Mucosa of rectum (tissue), 2 donors: ENCODE measurements around the gene GFER.

Source experiments
- H3K27ac ChIP-seq, 2 donors: one replicate each; pipeline ENCODE4 v1.7.0; 2013; ENCODE audit warnings: inconsistent platforms in 2 of 2, low read depth in 2 of 2, low read length in 2 of 2
- H3K27me3 ChIP-seq, 2 donors: one replicate each; pipeline ENCODE4 v1.7.0; 2013; ENCODE audit warnings: low read length in 2 of 2; ENCODE audit not compliant: control insufficient read depth in 2 of 2, insufficient read depth in 2 of 2
- H3K36me3 ChIP-seq, 2 donors: one replicate each; pipeline ENCODE4 v1.7.0; 2013; ENCODE audit warnings: low read length in 2 of 2; ENCODE audit not compliant: control insufficient read depth in 2 of 2, insufficient read depth in 2 of 2
- H3K4me1 ChIP-seq, 2 donors: one replicate each; pipeline ENCODE4 v1.7.0; 2013; ENCODE audit warnings: low read length in 2 of 2, mild to moderate bottlenecking in 1 of 2; ENCODE audit not compliant: control insufficient read depth in 2 of 2, insufficient read depth in 2 of 2
- H3K4me3 ChIP-seq, 2 donors: one replicate each; pipeline ENCODE4 v1.7.0; 2013; ENCODE audit warnings: low read length in 2 of 2
- H3K9ac ChIP-seq, 2 donors: one replicate each; pipeline ENCODE4 v1.7.0; 2013; ENCODE audit warnings: low read length in 2 of 2, low read depth in 1 of 2, mild to moderate bottlenecking in 1 of 2
- H3K9me3 ChIP-seq, 2 donors: one replicate each; pipeline ENCODE4 v1.7.0; 2013; ENCODE audit warnings: low read length in 2 of 2; ENCODE audit not compliant: control insufficient read depth in 2 of 2
- donor health status: healthy.
- donor health status: Normal muscosa, but diverticular disease.

Gene GFER

DNA sequence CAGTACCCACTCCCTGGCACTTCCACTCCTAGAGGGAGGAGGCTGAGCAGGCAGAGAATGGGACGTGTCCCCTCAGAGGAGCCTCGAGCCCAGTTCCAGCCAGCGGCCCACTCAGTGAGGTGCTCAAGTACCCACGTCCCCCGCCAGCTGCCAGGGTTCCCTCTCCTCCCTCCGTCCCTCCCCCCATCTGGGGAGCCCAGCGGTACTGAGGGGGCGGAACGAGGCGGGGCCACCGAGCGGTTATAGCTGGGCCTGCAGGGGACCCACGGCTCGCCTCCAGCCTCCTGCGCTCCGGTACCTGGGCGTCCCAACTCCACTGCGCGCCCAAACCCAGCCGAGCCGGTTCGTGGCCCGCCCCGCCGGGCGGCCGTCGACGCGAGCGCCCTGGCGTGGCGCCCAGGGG, 35.5 kb downstream of the GFER start, which contains the start of gene NPW:
NPW (plus strand) TSS at position 268 of the 403 bp plus-strand sequence.
- no peak within 1 kb of the TSS for H3K27ac ChIP-seq
- no peak within 1 kb of the TSS for H3K4me3 ChIP-seq
- H3K4me1 ChIP-seq: peaks cover 20 to 26% of the 10 kb centered on the region in 2 donors
- no peaks in the 10 kb centered on the region for H3K36me3 ChIP-seq
- H3K9ac ChIP-seq: no peak within 1 kb of the TSS
- peaks cover 18 to 19% of the 10 kb centered on the region in 2 donors for H3K27me3 ChIP-seq
- no peaks in the 10 kb centered on the region for H3K9me3 ChIP-seq

DNA sequence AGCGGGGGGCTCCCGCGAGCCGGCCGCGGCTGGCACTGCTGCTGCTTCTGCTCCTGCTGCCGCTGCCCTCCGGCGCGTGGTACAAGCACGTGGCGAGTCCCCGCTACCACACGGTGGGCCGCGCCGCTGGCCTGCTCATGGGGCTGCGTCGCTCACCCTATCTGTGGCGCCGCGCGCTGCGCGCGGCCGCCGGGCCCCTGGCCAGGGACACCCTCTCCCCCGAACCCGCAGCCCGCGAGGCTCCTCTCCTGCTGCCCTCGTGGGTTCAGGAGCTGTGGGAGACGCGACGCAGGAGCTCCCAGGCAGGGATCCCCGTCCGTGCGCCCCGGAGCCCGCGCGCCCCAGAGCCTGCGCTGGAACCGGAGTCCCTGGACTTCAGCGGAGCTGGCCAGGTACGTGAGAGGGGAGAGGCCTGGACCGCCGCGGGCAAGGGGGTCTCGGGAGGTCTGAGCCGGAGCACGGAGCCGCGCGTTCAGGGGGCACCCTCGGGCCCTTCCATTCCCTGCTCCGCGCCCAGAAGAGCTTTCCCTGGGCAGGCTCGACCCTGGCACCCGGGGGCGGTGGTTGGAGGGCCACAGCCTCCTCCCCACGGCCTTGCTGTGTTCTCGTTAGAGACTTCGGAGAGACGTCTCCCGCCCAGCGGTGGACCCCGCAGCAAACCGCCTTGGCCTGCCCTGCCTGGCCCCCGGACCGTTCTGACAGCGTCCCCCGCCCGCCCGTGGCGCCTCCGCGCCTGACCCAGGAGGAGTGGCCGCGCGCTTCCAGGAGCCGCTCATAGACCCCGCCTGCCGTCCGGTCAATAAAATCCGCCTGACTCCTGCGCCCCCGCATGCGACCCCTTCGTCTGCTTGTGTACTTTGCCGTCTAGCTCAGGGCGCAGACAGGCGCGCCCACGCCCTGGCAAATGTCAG, 36.2 kb downstream of the GFER start:
- Histone ChIP-seq H3K9me3 (no peaks in the 10 kb centered on the region), H3K27me3 (peaks cover 18 to 19% of the 10 kb centered on the region in 2 donors), H3K27ac (no peak overlapping the region), H3K4me3 (no peak overlapping the region), H3K9ac (no peak overlapping the region), H3K36me3 (no peaks in the 10 kb centered on the region), H3K4me1 (peaks cover 18 to 26% of the 10 kb centered on the region in 2 donors)

DNA sequence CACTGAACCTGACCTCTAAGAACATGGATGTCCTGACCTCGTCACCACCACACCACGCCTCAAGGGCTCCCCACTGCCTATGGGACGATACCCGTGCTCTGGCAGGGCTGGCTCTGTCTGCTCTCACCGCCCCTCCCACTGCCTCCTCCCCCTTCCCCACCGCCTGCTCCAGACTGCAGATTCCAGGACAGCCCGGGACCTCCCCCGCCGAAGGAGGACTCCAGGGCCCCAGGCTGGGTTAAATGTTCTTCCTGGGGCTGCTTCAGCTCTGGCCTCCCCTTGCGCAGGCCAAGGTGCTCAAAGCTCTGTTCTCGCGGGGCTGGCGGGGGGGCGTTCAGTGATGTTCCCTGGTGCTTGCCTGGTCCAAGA, 38.7 kb downstream of the GFER start:
- peak overlapping the region in 1 of 2 donors; percentile 82 for H3K27ac ChIP-seq
- peak overlapping the region; percentile 6 to 56 for H3K4me3 ChIP-seq
- peaks cover 18 to 19% of the 10 kb centered on the region in 2 donors for H3K27me3 ChIP-seq
- H3K4me1 ChIP-seq: peaks cover 16 to 23% of the 10 kb centered on the region in 2 donors
- H3K9ac ChIP-seq: peak overlapping the region; percentile 13 to 47
- no peaks in the 10 kb centered on the region for H3K36me3 ChIP-seq
- H3K9me3 ChIP-seq: no peaks in the 10 kb centered on the region

DNA sequence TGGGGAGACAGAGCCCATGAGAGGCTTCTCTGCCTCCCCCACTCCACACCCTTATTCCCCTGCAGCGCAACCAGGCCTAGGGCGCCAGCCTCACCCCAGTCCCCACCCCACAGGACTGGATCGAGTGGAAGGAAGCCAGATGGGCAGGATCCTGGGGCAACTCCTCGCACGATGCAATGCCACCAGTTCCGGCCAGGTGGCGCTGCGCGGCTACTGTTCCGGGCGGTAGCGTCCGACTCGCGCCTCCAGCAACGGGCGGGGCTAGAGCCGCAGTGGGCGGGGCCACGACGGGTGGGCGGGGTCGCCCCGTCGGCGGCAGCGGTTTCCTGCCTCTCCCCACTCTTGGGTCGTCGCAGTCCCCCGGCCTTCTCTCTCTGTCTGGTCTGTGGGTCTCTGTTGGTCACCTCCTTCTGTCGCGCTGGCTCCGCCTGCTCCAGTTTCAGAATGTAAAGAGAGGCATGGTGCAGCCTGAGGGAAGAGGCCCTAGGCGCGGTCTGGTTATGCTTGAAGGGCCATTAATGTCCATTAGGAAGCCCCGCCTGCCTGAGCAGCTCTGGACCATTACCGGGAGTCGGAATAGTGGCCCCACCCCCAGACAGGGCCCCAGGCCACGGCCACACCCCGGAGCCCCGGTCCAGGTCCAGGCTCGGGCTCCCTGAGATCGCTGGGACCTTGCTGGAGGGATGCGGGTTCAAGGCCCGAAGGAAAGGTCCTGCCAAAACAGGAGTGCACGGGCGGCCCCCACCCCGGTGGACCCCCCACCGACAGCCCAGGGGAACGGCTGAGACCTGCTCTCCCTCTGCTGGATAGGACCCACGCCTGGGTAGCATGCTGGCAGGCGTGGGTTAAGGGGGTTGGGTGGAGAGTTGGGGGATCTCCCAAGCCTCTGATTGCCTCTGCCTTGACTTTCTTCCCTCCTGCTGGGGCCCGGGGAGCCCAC, 39.4 kb downstream of the GFER start:
- Histone ChIP-seq H3K27me3 (peaks cover 18 to 19% of the 10 kb centered on the region in 2 donors), H3K4me1 (peaks cover 17 to 30% of the 10 kb centered on the region in 2 donors), H3K9me3 (no peaks in the 10 kb centered on the region), H3K36me3 (no peaks in the 10 kb centered on the region), H3K4me3 (peak overlapping the region; percentile 60 to 63), H3K27ac (peak overlapping the region; percentile 69 to 82), H3K9ac (peak overlapping the region; percentile 56 to 65)

DNA sequence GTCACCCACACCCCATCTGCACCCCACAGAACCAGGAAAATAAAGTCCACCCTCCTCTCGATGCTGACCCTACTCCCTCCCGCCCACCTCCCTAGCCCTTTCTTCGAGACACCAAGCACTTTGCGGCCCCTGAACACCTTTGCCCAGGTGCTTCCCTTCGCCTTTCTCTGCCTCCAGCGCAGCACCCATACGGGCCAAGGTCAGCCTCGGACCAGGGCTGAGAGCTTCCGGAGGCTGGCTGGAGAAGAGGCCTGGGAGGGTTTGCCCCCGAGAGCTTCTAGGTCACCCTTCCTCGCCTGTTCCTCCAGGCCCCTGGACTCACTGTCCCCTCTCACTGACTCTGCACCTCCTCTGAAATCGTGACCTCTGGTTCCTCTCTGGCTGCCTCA, 40.0 kb downstream of the GFER start:
- Histone ChIP-seq H3K27ac (peak overlapping the region; percentile 69 to 82), H3K4me1 (peaks cover 17 to 32% of the 10 kb centered on the region in 2 donors), H3K9me3 (no peaks in the 10 kb centered on the region), H3K36me3 (no peaks in the 10 kb centered on the region), H3K9ac (peak overlapping the region in 1 of 2 donors; percentile 56), H3K4me3 (no peak overlapping the region), H3K27me3 (peaks cover 14 to 16% of the 10 kb centered on the region in 2 donors)

DNA sequence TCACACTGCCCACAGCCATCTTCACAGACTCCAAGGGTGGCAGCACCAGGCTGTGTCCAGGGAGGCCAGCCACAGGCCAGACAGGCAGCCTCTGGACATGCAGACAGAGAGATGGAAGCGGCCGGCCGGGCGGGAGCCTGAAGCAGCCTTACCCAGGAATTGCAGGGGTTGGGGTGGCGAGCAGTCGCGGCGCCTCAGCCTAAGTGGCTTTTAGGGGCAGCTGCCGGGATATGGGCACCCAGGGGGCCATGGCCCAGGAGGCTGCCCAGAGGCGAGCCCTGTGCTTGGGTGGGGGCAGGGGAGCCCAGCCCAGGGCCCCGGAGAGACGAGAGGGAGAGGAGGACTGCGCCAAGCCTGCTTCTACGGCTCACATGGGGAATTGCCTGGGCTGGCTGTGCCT, 41.3 kb downstream of the GFER start:
- Histone ChIP-seq H3K9ac (no peak overlapping the region), H3K27me3 (peaks cover 4 to 5% of the 10 kb centered on the region in 2 donors), H3K4me1 (peaks cover 17 to 31% of the 10 kb centered on the region in 2 donors), H3K36me3 (peaks cover 2 to 4% of the 10 kb centered on the region in 2 donors), H3K4me3 (no peak overlapping the region), H3K9me3 (no peaks in the 10 kb centered on the region), H3K27ac (no peak overlapping the region)

DNA sequence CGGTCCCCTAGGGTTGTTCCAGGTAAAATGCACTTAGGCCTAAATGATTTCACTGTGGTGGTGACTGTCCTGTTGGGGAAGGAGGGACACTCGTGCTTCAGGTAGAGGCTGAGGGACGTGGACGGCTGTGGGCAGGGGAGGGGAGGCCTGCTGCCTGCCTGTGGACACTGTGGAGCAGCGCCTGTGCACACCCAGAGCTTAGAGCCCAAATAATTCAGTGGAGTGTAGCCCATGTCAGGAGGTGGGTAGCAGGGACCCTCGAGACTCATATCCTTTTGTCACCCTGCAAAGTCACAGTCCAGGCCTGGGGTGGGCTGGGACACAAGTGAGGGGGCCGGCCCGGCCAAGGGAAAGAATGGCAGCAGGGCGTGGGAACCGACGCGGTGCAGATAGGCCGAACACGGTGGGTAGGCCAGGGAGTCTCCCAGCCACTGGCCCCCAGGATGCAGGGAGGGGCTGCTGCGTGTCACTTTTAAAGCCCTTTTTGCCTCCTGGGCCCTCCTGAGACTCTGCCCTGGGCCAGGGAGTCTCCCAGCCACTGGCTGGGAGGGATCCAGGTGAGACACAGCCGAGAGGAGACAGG, 42.0 kb downstream of the GFER start:
- H3K4me1 ChIP-seq: peaks cover 17 to 27% of the 10 kb centered on the region in 2 donors
- no peaks in the 10 kb centered on the region for H3K9me3 ChIP-seq
- H3K9ac ChIP-seq: peak overlapping the region in 1 of 2 donors; percentile 33
- peak overlapping the region in 1 of 2 donors; percentile 56 for H3K27ac ChIP-seq
- peaks cover 2 to 4% of the 10 kb centered on the region in 2 donors for H3K36me3 ChIP-seq
- H3K27me3 ChIP-seq: no peaks in the 10 kb centered on the region
- peak overlapping the region; percentile 38 to 45 for H3K4me3 ChIP-seq

DNA sequence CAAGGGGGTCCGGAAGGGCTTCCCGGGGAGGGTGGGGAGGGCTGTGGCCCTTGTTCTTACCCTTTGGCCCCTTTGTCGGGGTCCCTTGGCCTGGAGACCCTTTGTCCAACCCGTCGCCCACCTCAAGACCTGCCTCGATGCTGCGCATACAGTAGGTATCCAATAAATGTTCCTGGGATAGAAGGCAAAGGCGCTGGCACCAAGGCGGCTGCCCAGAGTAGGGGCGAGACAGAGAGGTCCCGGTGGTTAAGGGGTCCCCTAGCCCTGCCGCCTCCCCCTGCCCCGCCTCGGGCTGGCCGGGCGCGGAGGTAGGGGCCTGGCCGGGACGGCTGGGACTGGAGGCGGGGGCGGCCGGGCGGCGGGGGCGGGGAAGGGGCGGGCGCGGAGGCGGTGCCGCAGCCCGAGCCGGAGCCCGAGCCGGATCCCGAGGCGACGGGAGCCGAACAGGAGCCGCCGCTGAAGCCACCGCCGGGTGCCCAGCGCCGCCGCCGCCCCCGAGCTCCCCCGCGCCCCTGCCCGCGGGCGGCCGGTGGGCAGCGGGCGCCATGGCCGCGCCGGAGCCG, 42.5 kb downstream of the GFER start, which contains the start of gene NHERF2:
NHERF2 (plus strand) TSS at position 442 of the 563 bp plus-strand sequence; CDS start at position 546, 104 bp downstream.
- Histone ChIP-seq H3K27ac (peak within 1 kb of the TSS; percentile 21 to 56), H3K27me3 (no peaks in the 10 kb centered on the region), H3K4me1 (peaks cover 17 to 27% of the 10 kb centered on the region in 2 donors)

More for the DNA sequence above, 42.5 kb downstream of the GFER start, which contains the start of gene NHERF2:
- H3K36me3 ChIP-seq: peaks cover 2 to 4% of the 10 kb centered on the region in 2 donors
- no peaks in the 10 kb centered on the region for H3K9me3 ChIP-seq
- peak within 1 kb of the TSS; percentile 56 to 68 for H3K9ac ChIP-seq
- peak within 1 kb of the TSS; percentile 80 to 81 for H3K4me3 ChIP-seq
